IMR-90 (cell line): ENCODE measurements around the gene NKX2-8. TPM values are rescaled to one million over a fixed set of nuclear protein-coding genes. Genes with fewer than 3 reads are reported as not detected.

Experiments
- ATAC-seq: fragments of 200-7000 bp; cut with Tn5 transposase; 2 replicates; pipeline ENCODE4 v1.9.1; 2020; ENCODE audit warnings: low read depth, mild to moderate bottlenecking, moderate library complexity
- BruUV-seq: library from RNA; stranded (reverse); fragments of 400-500 nt; replicated peaks from 2 replicates; lab custom pipeline; 2021; lab: Mats Ljungman, UMichigan
- CTCF ChIA-PET: fragments of 300-600 bp; formaldehyde crosslinking; extraction: SDS; loops from one replicate; lab custom pipeline; 2021; ENCODE audit warnings: antibody characterized with exemption; lab: Yijun Ruan, JAX
- POLR2A ChIA-PET: fragments of 300-600 bp; sonication (Branson Sonifier 250); formaldehyde crosslinking; loops from one replicate; lab custom pipeline; 2022; ENCODE audit warnings: antibody characterized with exemption; ENCODE audit not compliant: unreplicated experiment; lab: Charles Lee
- DNase-seq: peaks from one replicate; pipeline ENCODE4 v3.0.0; 2013
- H2AFZ ChIP-seq: replicated peaks from 2 replicates; pipeline ENCODE3; 2013; ENCODE audit warnings: low read length, mild to moderate bottlenecking; ENCODE audit not compliant: poor library complexity
- H2AK5ac ChIP-seq: 2 replicates; pipeline ENCODE4 v1.6.1; 2013; ENCODE audit warnings: low read depth, low read length, inconsistent platforms
- H2AK9ac ChIP-seq: replicated peaks from 2 replicates; pipeline ENCODE3; 2013; ENCODE audit warnings: mild to moderate bottlenecking, low read depth, low read length, moderate library complexity; ENCODE audit not compliant: poor library complexity
- H2BK120ac ChIP-seq: 2 replicates; pipeline ENCODE4 v1.6.1; 2013; ENCODE audit warnings: low read depth, low read length, inconsistent platforms
- H2BK15ac ChIP-seq: 3 replicates; pipeline ENCODE4 v1.6.1; 2013; ENCODE audit warnings: low read depth, low read length, inconsistent platforms
- H2BK20ac ChIP-seq: 2 replicates; pipeline ENCODE4 v1.6.1; 2013; ENCODE audit warnings: low read depth, mild to moderate bottlenecking, inconsistent platforms, low read length, moderate library complexity
- H2BK5ac ChIP-seq: 2 replicates; pipeline ENCODE4 v1.6.1; 2013; ENCODE audit warnings: mild to moderate bottlenecking, low read depth, low read length, inconsistent platforms; ENCODE audit not compliant: poor library complexity, severe bottlenecking
- H3K14ac ChIP-seq: replicated peaks from 2 replicates; pipeline ENCODE4 v1.6.1; 2013; ENCODE audit warnings: low read depth, low read length, inconsistent platforms
- H3K18ac ChIP-seq: 2 replicates; pipeline ENCODE4 v1.6.1; 2013; ENCODE audit warnings: low read depth, low read length, control low read depth
- H3K23ac ChIP-seq: 2 replicates; pipeline ENCODE4 v1.6.1; 2013; ENCODE audit warnings: low read depth, low read length, inconsistent platforms
- H3K27ac ChIP-seq: 2 replicates; pipeline ENCODE4 v1.5.1; 2013; ENCODE audit warnings: mild to moderate bottlenecking, control low read depth, low read length; ENCODE audit not compliant: insufficient read depth
- H3K27me3 ChIP-seq: 2 replicates; pipeline ENCODE4 v1.6.1; 2013; ENCODE audit warnings: low read length; ENCODE audit not compliant: control insufficient read depth, insufficient read depth
- H3K36me3 ChIP-seq: 2 replicates; pipeline ENCODE4 v1.6.1; 2013; ENCODE audit warnings: low read length, mixed read lengths; ENCODE audit not compliant: control insufficient read depth, insufficient read depth
- H3K4ac ChIP-seq: 2 replicates; pipeline ENCODE4 v1.6.1; 2013; ENCODE audit warnings: low read depth, low read length, inconsistent platforms
- H3K4me1 ChIP-seq: 2 replicates; pipeline ENCODE4 v1.6.1; 2013; ENCODE audit warnings: low read length, mixed read lengths; ENCODE audit not compliant: control insufficient read depth, insufficient read depth
- H3K4me2 ChIP-seq: 2 replicates; pipeline ENCODE4 v1.6.1; 2013; ENCODE audit warnings: low read depth, mild to moderate bottlenecking, control low read depth, low read length, moderate library complexity
- H3K4me3 ChIP-seq: 2 replicates; pipeline ENCODE4 v1.5.1; 2013; ENCODE audit warnings: low read depth, mild to moderate bottlenecking, control low read depth, low read length, moderate library complexity; ENCODE audit not compliant: insufficient read depth
- H3K56ac ChIP-seq: 2 replicates; pipeline ENCODE4 v1.6.1; 2013; ENCODE audit warnings: low read length, inconsistent platforms; ENCODE audit not compliant: insufficient read depth; ENCODE audit errors: extremely low read depth
- H3K79me1 ChIP-seq, 2 experiments: 2 replicates each; pipeline ENCODE4 v1.6.1; 2013; ENCODE audit warnings: low read length in 2 of 2, inconsistent platforms in 1 of 2, low read depth in 1 of 2
- H3K9ac ChIP-seq: 2 replicates; pipeline ENCODE4 v1.6.1; 2013; ENCODE audit warnings: low read depth, low read length, control low read depth
- H3K9me1 ChIP-seq: 2 replicates; pipeline ENCODE4 v1.6.1; 2013; ENCODE audit warnings: low read length, inconsistent platforms; ENCODE audit not compliant: insufficient read depth
- H3K9me3 ChIP-seq: 2 replicates; pipeline ENCODE4 v1.6.1; 2013; ENCODE audit warnings: low read length; ENCODE audit not compliant: control insufficient read depth, insufficient read depth
- H4K20me1 ChIP-seq: 2 replicates; pipeline ENCODE4 v1.6.1; 2013; ENCODE audit warnings: low read length, inconsistent platforms; ENCODE audit not compliant: insufficient read depth
- H4K5ac ChIP-seq: 2 replicates; pipeline ENCODE4 v1.6.1; 2013; ENCODE audit warnings: mild to moderate bottlenecking, low read depth, low read length, control low read depth
- H4K8ac ChIP-seq, 2 experiments: 2 replicates each; pipeline ENCODE4 v1.6.1; 2013; ENCODE audit warnings: low read depth in 2 of 2, low read length in 2 of 2, control low read depth in 1 of 2, inconsistent platforms in 1 of 2
- H4K91ac ChIP-seq: 2 replicates; pipeline ENCODE4 v1.6.1; 2013; ENCODE audit warnings: low read depth, low read length, inconsistent platforms; ENCODE audit not compliant: insufficient read depth
- CEBPB ChIP-seq: IDR thresholded peaks from 2 replicates; pipeline ENCODE4 v1.6.1; 2012; ENCODE audit warnings: low read depth, low read length, improper control_type of control experiment
- ELK1 ChIP-seq: fragments of 150-350 bp; IDR thresholded peaks from 2 replicates; pipeline ENCODE4 v1.6.1; 2016; ENCODE audit warnings: low read depth, mild to moderate bottlenecking, low read length, moderate library complexity, borderline replicate concordance
- FOS ChIP-seq: fragments of 150-350 bp; IDR thresholded peaks from 2 replicates; pipeline ENCODE4 v1.6.1; 2016; ENCODE audit warnings: low read depth, low read length
- MAFK ChIP-seq: IDR thresholded peaks from 2 replicates; pipeline ENCODE4 v1.6.1; 2012; ENCODE audit warnings: low read depth, low read length, improper control_type of control experiment
- MXI1 ChIP-seq: IDR thresholded peaks from 2 replicates; pipeline ENCODE4 v1.6.1; 2012; ENCODE audit warnings: low read depth, mild to moderate bottlenecking, low read length, moderate library complexity, borderline replicate concordance
- RAD21 ChIP-seq: IDR thresholded peaks from 2 replicates; pipeline ENCODE4 v1.6.1; 2012; ENCODE audit warnings: low read length, improper control_type of control experiment
- WGBS, 2 experiments: methylation state at CpG; one replicate each; pipeline versions ENCODE4 v1.1.5 to v1.1.7; 2013; ENCODE audit warnings: missing lambda C conversion rate in 2 of 2; ENCODE audit not compliant: insufficient read length in 1 of 2; ENCODE audit errors: extremely low coverage in 2 of 2; 5-methylcytosine and 5-hydroxymethylcytosine counted together
- dilution Hi-C: fragments of 300-500 bp; cut with HindIII; formaldehyde crosslinking; loops from one replicate; pipeline ENCODE4 v1.14.3; 2018; ENCODE audit warnings: low sequenced_read_pairs; ENCODE audit not compliant: unreplicated experiment
- in situ Hi-C: fragments of 300-500 bp; cut with MboI; formaldehyde crosslinking; loops from 3 replicates; pipeline ENCODE4 v1.14.3; 2019; ENCODE audit warnings: low sequenced_read_pairs, inconsistent platforms, mixed read lengths
- intact Hi-C: fragments of 100-400 bp; cut with micrococcal nuclease; formaldehyde crosslinking; loops from 2 replicates; pipeline ENCODE4 v1.10.0; 2022
- polyA plus RNA-seq, 3 experiments: library from polyadenylated mRNA; depleted of rRNA; stranded (reverse); fragments of >200 nt; gene quantifications; 2 replicates each; pipeline ENCODE4 v1.2.3, GENCODE V29; 2012; ENCODE audit warnings: low replicate concordance in 1 of 3
- total RNA-seq: library from RNA; depleted of rRNA; stranded (reverse); fragments of >200 nt; gene quantifications from 2 replicates; pipeline ENCODE4 v1.2.3, GENCODE V29; 2012

NKX2-8 gene
- total and polyA plus RNA-seq, 2 of the 4 experiments (the other 2 are of a cell fraction) = not detected

- H3K79me1 ChIP-seq = no peaks in the 10 kb centered on the region
- H2AK9ac ChIP-seq = no peak overlapping the region
- H4K8ac ChIP-seq = no peak overlapping the region
- H4K20me1 ChIP-seq = no peaks in the 10 kb centered on the region
- H3K14ac ChIP-seq = no peak overlapping the region
- dilution Hi-C loops = no loop called here
- no peak overlapping the region for H3K4ac ChIP-seq
- H2AFZ ChIP-seq = peak overlapping the region; percentile 53
- ChIA-PET CTCF (no interaction called here), POLR2A (no interaction called here)
- H3K4me1 ChIP-seq = no peaks in the 10 kb centered on the region
- H3K27me3 ChIP-seq = peaks cover 69% of the 10 kb centered on the region
- ATAC-seq (no peak), DNase-seq (no peak)
- no peak overlapping the region for H2BK20ac ChIP-seq
- H3K18ac ChIP-seq = no peak overlapping the region
- no peaks in the 10 kb centered on the region for H3K9me3 ChIP-seq
- whole genome bisulfite sequencing, 2 experiments = 0% methylated on average over 5 of the region's 15 CpGs; no CpG with 5 or more reads in 1 of the 2 experiments
- H4K91ac ChIP-seq = no peak overlapping the region
- no peak overlapping the region for H2BK120ac ChIP-seq
- no peak overlapping the region for H3K27ac ChIP-seq
- no peak overlapping the region for H3K9ac ChIP-seq
- H3K4me3 ChIP-seq = no peak overlapping the region
- H2BK15ac ChIP-seq = no peak overlapping the region
- H3K23ac ChIP-seq = no peak overlapping the region
- H2AK5ac ChIP-seq = no peak overlapping the region
- in situ Hi-C loops = no loop called here
- H4K5ac ChIP-seq = no peak overlapping the region
- H2BK5ac ChIP-seq = no peak overlapping the region
- no peak overlapping the region for H3K4me2 ChIP-seq
- TF ChIP-seq ELK1 = no peak
- no peak for TF ChIP-seq CEBPB
- TF ChIP-seq MXI1 = no peak
- no peak for TF ChIP-seq FOS
- no peak for TF ChIP-seq RAD21
- TF ChIP-seq MAFK = no peak
- H3K36me3 ChIP-seq = no peaks in the 10 kb centered on the region
- no peak overlapping the region for H3K56ac ChIP-seq
- no peaks in the 10 kb centered on the region for H3K9me1 ChIP-seq
- BruUV-seq = no TSS peak
- intact Hi-C loops = no loop called here
Measured at GRCh38 chr14:36582874-36583241, 444 bp upstream of the NKX2-8 start.
